GM18909 (cell line): ENCODE results near the gene KIAA0040.

Experiments used
- ATAC-seq: cut with Tn5 transposase; IDR thresholded peaks from one replicate; pipeline ENCODE4 v1.9.1; 2021; ENCODE audit warnings: mild to moderate bottlenecking; ENCODE audit not compliant: unreplicated experiment, poor library complexity

Gene KIAA0040

DNA sequence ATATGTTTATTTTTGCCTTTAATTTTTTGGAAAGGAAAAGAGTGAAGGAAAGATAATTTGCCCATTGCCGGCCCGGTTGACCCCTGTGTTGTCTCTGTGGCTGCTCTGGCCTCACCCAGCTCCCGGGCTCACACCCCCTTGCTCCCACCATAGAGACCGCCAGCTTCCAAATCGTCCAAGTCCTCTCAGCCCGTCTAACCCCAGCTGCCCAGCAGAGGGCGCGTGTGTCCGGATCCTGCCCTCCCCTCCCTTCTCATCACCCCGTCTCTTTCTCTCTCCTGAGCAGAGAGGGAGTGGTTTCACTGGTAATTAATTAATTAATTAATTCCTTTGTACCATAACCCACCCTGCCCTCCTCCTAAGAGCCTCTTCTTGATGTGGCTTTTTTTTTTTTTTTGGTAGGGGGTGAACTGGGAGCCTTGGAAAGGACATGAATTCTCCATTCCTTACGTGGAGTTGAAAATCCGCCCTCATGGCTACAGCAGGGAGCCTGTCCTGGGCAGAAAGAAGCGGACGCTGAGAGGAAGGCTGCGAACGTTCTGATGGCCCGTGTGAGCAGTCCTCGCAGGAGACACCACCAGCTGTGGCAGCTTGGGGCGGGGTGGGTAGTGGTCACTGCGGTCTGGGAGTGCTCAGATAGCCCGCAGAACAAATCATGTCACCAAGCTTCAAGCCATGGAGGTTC is 45.9 kb downstream of the KIAA0040 start:
- ATAC-seq = peak; percentile 59

DNA sequence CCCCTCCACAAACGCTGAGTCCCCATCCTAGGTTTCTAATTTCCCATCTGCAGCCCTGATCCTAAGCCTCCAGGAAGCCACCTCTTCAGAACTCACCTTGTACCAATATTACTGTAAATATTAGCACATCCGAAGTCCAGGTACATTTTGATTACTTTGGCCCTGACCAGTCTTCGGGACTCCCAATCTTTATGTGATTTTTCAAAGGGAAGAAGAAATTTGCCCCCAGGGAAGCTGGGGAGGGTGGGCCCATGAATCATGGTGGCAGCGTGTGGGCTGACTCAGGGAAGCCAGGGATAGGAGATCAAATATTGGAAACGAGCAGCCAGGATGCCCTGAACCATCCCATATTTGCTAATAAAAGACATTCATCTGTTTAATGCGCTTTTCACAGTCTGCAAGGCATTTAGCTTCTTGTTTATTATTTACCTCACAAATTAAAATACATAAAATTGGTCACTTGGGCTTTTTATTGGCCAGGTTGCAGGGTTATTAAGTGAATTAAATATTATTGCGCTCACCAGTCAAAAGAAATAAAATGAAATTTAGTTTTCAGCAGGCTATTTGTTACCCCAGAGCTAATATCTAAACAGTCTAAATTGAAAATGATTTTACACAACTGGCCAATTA is 46.6 kb downstream of the KIAA0040 start:
- ATAC-seq = no peak

DNA sequence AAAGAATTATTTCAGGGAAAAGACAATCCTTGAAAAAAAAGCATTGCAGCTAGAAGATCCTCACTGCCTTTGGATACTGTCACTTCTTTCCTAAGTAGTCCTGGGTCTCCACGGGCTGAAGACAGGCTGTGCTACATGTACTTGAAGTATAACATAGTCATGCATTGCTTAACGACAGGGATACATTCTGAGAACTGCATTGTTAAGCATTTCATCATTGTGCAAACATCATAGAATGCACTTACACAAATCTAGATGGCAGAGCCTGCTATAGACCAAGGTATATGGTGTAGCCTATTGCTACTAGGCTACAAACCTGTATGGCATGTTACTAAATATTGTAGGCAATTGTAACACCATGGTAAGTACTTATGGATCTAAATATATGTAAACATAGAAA is 54.0 kb downstream of the KIAA0040 start:
- ATAC-seq = no peak

DNA sequence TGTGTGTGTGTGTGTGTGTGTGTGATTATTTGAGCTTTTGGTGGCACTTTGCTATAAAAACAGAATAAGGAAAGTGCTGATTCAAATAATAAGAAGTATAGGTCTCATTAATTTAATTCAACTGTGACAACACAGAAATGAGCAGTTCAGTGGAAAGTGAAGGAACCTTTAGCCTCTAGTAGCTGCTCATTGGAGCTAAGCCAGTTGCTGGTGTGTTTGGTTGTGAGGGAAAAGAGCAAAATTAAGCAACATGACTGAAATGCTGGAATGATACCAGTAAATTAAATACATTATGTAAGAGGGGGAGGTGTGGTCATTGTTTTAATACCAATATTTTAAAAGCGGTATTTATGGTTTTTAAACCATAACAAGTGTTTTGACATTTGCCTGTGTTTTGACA is 55.2 kb downstream of the KIAA0040 start:
- ATAC-seq = no peak

DNA sequence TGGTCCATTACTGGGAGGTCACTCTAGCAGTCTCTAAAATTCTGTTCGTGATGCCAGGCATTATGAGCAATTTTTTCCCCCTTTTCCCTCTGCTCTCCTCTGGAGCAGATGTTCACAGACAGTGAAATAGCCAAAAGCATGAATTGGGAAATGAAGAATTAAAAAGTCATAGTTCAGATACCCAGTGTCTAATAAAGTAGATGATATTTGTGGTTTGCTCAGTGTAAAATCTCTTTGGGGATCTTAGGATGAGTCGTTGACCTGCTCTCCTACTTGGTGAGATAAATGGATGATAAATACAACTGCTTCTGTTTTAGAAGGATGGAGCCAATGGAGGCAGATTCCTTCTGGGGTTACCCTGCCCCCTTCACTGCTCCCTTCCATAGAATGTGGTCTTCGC is 56.3 kb downstream of the KIAA0040 start:
- no peak for ATAC-seq

DNA sequence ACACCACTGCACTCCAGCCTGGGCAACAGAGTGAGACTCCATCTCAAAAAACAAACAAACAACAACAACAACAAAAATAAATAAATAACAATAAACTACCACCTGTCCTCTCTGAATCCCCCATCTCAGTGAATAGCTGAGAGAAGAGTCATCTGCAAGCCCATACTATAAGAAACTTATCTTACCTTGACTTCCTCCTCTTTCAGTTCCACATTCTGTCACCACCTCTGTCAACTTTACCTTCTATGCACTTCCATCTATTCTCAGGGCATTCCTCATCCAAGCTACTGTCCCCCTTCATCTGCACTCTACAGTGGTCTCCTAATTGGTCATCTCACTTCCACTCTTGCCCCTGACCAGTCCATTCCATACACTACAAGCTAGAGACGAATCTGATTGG is 58.1 kb downstream of the KIAA0040 start:
- ATAC-seq = no peak

GRCh38 chr1:175133673-175134435 is 58.7 kb downstream of the KIAA0040 start:
- ATAC-seq = no peak

DNA sequence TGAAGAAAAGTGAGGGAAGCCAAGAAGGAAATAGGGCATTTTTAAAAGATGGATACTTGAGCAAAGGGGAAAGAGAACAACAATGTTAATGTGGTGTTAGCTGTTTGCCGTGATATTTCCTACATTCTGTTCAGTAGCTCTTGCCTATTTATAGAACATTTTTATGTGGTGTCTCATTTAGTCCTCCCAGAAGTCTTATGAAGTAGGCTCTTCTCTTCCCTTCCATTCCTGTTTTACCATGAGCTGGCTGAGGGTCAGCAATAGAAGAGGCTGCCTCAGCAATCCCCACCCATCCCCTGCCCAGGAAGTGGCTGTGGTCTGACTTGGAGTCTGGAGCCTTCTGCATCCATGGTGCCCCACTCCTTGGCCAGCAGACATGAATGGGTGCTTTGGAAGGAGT is 60.1 kb downstream of the KIAA0040 start:
- no peak for ATAC-seq

DNA sequence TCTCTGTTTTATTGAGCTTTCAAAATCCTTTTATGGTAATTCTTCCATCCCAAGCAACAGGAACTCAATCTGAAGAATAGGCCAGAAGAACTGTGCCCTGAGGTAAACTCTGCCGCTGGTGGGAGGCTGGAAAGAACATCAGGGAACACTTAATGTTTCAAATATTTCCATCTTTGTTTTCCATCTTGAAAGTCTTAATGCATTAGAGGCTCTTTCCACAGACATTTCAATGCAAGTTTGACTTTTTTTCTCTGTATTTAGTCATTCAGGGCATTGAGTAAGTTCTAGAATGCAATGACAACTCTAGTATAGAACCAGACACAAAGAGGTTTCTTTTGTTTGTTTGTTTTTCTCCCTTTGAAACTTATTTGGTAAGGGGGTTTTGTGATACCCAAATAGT is 61.5 kb downstream of the KIAA0040 start:
- no peak for ATAC-seq

DNA sequence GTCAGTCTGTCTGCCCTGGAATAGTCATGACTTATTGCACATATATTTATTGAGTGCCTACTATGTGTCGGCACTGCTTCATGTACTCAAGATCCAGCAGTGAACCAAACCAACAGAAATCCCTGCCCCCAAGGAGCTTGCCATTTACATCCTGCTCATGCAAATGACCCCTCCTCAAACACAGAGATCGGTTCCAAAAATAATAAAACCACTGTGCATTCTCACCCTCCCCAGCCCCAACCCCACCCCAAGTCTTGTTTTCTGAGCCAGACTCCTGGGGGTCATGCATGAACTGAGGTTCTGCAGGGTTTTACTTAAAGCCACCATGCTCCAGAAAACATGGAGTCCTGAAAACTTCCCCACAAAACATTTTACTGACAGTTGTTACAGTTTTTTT is 61.9 kb downstream of the KIAA0040 start:
- ATAC-seq = no peak

GRCh38 chr1:175129997-175130648 is 62.5 kb downstream of the KIAA0040 start:
- no peak for ATAC-seq

DNA sequence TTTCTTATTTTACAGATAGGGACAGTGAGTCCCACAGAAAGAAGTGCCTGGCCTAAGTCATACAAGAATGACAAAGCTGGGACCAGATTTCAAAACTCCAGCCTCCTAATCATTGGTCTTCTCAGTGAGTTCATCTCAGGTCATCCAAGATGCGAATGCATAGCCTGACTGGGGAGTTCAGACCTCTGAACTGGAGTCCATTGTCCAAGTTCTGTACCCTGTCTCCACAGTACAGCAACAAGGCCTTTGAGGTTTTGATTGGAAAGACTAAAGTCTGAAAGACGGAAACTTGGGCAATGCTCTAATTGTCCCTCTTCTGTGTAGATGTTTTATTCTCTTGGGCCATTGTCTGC is 63.0 kb downstream of the KIAA0040 start:
- no peak for ATAC-seq

DNA sequence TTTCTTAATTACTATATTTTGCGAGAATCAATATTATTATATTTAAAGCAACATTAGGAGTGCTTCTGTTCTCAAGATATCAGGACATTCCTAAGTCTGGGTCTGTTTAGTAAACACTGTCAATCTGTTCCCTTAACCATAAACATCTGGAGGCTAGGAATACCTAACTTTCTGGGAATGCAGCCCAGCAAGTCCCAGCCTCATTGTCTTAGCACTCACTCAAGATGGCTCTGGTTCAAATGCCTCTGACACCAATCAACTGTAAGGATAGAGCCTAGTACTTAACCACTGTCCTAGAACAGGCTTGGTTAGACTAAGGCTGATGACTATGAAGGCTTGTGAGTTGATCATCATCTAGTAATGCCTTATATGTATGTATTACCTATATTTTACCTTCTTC is 63.4 kb downstream of the KIAA0040 start:
- no peak for ATAC-seq

DNA sequence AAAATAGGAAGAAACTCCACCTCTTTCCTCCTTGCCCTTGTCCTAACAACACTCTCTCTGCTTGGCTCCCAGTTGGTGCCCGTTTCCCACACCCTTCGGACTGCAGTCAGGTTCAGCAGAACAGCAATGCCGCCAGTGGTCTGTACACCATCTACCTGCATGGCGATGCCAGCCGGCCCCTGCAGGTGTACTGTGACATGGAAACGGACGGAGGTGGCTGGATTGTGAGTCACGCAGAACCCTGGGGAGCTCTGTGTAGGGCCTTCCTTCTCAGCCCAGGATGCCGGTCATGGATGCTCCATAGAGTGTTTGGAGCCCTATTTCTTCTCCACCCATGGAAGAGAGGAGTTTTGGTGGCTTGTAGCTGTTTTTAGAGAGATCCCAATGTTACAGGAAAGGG is 64.1 kb downstream of the KIAA0040 start:
- ATAC-seq = no peak

- ATAC-seq = no peak
Observed at GRCh38 chr1:175127565-175127964, 65.0 kb downstream of the KIAA0040 start.

DNA sequence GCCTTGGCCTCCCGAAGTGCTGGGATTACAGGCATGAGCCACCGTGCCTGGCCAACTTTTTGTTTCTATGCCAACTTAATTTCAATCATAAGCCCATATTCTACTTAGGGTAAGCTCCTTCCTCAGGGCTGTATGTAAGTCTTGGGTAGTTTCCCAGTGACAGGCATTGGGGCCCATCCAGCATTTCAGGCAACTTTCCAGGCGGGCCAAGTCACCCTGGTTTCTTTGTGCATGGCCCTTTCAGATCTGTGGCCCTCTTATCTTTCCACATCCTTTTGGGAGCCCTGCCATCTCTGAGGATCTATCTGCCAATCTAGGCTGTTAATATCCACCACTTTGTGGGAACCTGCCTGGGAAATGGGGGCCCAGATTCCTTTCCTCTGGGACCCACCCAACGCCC is 66.2 kb downstream of the KIAA0040 start:
- ATAC-seq = no peak

GRCh38 chr1:175124861-175125260 is 67.7 kb downstream of the KIAA0040 start:
- no peak for ATAC-seq

DNA sequence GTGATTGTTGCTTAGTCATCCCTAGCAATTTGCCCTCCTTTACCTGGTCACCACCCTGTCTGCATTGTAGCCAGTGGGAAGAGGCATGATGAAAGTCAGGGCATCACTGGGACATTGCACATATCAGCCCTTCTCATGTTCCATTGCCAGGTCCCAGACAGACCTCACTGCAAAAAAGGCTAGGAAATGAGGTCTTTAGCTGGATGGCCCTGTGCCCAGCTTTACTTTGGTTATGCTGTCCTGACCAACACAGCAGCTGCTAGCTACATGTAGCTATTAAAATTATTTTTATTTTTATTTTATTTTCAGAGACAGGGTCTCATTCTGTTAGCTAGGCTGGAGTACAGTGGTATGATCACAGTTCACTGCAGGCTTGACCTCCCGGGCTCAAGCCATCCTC is 72.1 kb downstream of the KIAA0040 start:
- no peak for ATAC-seq

DNA sequence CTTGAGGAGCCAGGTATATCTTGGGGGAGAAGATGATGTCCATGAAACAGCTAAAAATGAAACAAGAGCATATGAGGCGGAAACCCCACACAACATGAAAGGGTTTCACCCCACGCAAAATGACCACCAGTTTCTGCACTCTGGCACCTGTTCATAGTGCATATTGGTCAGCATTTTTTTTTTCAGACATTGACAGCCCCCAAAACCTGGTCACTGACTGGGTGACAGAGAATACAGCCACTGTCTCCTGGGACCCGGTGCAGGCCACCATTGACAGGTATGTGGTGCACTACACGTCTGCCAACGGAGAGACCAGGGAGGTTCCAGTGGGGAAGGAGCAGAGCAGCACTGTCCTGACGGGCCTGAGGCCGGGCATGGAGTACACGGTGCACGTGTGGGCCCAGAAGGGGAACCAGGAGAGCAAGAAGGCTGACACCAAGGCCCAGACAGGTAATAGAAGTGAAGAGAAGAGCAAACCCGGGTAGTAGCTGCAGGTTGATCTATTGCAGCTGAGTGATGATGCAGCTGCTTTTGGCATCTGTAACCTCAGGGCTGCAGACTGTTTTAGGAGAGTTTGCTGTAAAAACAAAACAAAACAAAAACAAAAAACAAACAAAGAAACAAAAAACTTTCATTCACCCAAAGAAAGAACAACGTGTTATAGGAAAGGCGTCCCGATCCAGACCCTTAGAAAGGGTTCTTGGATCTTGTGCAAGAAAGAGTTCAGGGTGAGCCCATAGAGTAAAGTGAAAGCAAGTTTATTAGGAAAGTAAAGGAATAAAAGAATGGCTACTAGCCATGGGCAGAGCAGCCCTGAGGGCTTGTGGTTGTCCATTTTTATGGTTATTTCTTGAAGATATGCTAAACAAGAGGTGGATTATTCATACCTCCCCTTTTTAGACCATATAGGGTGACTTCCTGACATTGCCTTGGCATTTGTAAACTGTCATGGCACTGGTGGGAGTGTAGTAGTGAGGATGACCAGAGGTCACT is 73.9 kb downstream of the KIAA0040 start:
- no peak for ATAC-seq

DNA sequence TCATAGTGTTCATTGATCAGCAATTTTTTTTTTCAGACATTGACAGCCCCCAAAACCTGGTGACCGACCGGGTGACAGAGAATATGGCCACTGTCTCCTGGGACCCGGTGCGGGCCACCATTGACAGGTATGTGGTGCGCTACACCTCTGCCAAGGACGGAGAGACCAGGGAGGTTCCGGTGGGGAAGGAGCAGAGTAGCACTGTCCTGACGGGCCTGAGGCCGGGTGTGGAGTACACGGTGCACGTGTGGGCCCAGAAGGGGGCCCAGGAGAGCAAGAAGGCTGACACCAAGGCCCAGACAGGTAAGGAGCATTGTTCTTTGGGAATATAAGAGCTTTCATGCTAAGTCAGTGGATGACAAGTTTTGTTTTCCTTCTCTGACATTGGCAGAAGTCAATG is 75.7 kb downstream of the KIAA0040 start:
- ATAC-seq = no peak
